IMR-90 (cell line): Measurements from ENCODE around the gene KDM2B. TPM values are rescaled to one million over a fixed set of nuclear protein-coding genes. Genes with fewer than 3 reads are reported as not detected.

Experiments used
- FOS ChIP-seq: fragments of 150-350 bp; IDR thresholded peaks from 2 replicates; pipeline ENCODE4 v1.6.1; 2016; ENCODE audit warnings: low read depth, low read length
- RAD21 ChIP-seq: IDR thresholded peaks from 2 replicates; pipeline ENCODE4 v1.6.1; 2012; ENCODE audit warnings: low read length, improper control_type of control experiment
- USF2 ChIP-seq: fragments of 150-350 bp; IDR thresholded peaks from 2 replicates; pipeline ENCODE4 v1.6.1; 2017; ENCODE audit warnings: mild to moderate bottlenecking, antibody characterized with exemption, low read length, low read depth
- polyA plus RNA-seq, 3 experiments: library from polyadenylated mRNA; depleted of rRNA; stranded (reverse); fragments of >200 nt; gene quantifications; 2 replicates each; pipeline ENCODE4 v1.2.3, GENCODE V29; 2012; ENCODE audit warnings: low replicate concordance in 1 of 3
- total RNA-seq: library from RNA; depleted of rRNA; stranded (reverse); fragments of >200 nt; gene quantifications from 2 replicates; pipeline ENCODE4 v1.2.3, GENCODE V29; 2012

Gene KDM2B
- total and polyA plus RNA-seq, 2 of the 4 experiments (the other 2 are of a cell fraction): 22.6 to 24.2 TPM

GRCh38 chr12:121536899-121537813, 43.7 kb downstream of the KDM2B start (continued):
- TF ChIP-seq USF2: peak; percentile 89
- no peak for TF ChIP-seq RAD21
- TF ChIP-seq FOS: no peak
